HepG2 (cell line): ENCODE results near the gene TWNK. TPM values are rescaled to one million over a fixed set of nuclear protein-coding genes. Genes with fewer than 3 reads are reported as not detected.

ENCODE experiments used
- ATF1 ChIP-seq: IDR thresholded peaks from 2 replicates; pipeline ENCODE4 v1.6.1; 2016; ENCODE audit warnings: mild to moderate bottlenecking, control low read depth
- CEBPB ChIP-seq: IDR thresholded peaks from 2 replicates; pipeline ENCODE4 v1.6.1; 2011; ENCODE audit warnings: low read depth, low read length, improper control_type of control experiment, borderline replicate concordance
- GABPB1 ChIP-seq: IDR thresholded peaks from 2 replicates; pipeline ENCODE4 v1.6.1; 2016; ENCODE audit warnings: mild to moderate bottlenecking, missing genetic modification reagents, moderate library complexity, missing compliant biosample characterization
- GTF3A ChIP-seq: sonication (generic); formaldehyde crosslinking; conservative IDR thresholded peaks from 2 replicates; pipeline ENCODE4 v1.4.0; 2020; ENCODE audit warnings: mild to moderate bottlenecking, missing genetic modification reagents
- KDM4B ChIP-seq: sonication (generic); formaldehyde crosslinking; IDR thresholded peaks from 2 replicates; pipeline ENCODE4 v1.4.0; 2020; ENCODE audit warnings: missing genetic modification reagents
- MAFK ChIP-seq, 2 experiments: IDR thresholded peaks in 1 of 2; conservative IDR thresholded peaks in 1 of 2; 2 replicates each; pipeline ENCODE4 v1.6.1; 2011; ENCODE audit warnings: improper control_type of control experiment in 2 of 2, low read length in 2 of 2
- MBNL3 ChIP-seq: fragments of 250-450 bp; sonication (Bioruptor Pico); conservative IDR thresholded peaks from 2 replicates; pipeline ENCODE4 v1.8.0; 2022; ENCODE audit warnings: mild to moderate bottlenecking, inconsistent platforms
- MEIS1 ChIP-seq: sonication (generic); formaldehyde crosslinking; IDR thresholded peaks from 2 replicates; pipeline ENCODE4 v1.9.0; 2021; ENCODE audit warnings: mild to moderate bottlenecking, missing genetic modification reagents, moderate library complexity, borderline replicate concordance
- MYNN ChIP-seq: sonication (generic); formaldehyde crosslinking; IDR thresholded peaks from 2 replicates; pipeline ENCODE4 v1.4.0; 2020; ENCODE audit warnings: mild to moderate bottlenecking, low read depth, missing genetic modification reagents
- NFYC ChIP-seq: IDR thresholded peaks from 2 replicates; pipeline ENCODE4 v1.6.1; 2016; ENCODE audit warnings: missing genetic modification reagents, missing compliant biosample characterization
- PRPF4 ChIP-seq: fragments of 200-400 bp; formaldehyde crosslinking; IDR thresholded peaks from 2 replicates; pipeline ENCODE4 v1.6.1; 2016; ENCODE audit warnings: low read length, low read depth; ENCODE audit not compliant: poor library complexity, severe bottlenecking
- SATB2 ChIP-seq: sonication (generic); formaldehyde crosslinking; IDR thresholded peaks from 2 replicates; pipeline ENCODE4 v1.5.0; 2020; ENCODE audit warnings: missing genetic modification reagents
- ZNF816 ChIP-seq: sonication (generic); formaldehyde crosslinking; IDR thresholded peaks from 2 replicates; pipeline ENCODE4 v1.8.0; 2022; ENCODE audit warnings: missing genetic modification reagents, mild to moderate bottlenecking, borderline replicate concordance
- ZSCAN31 ChIP-seq: sonication (generic); formaldehyde crosslinking; IDR thresholded peaks from 2 replicates; pipeline ENCODE4 v1.5.0; 2020; ENCODE audit warnings: low read depth, mild to moderate bottlenecking, missing genetic modification reagents
- polyA plus RNA-seq, 8 experiments: library from polyadenylated mRNA; depleted of rRNA in 3 of 8; stranded (reverse) in 7 of 8; unstranded in 1 of 8; fragments of >200 nt; fragmentation: Illumina TruSeq in 4 of 8; extraction: Trizol in 4 of 8; gene quantifications; 2 replicates each; pipeline versions ENCODE4 v1.2.1 to v1.2.3, GENCODE V29; 2011 to 2016; ENCODE audit warnings: low read depth in 4 of 8, missing spikeins in 1 of 8, mixed read lengths in 1 of 8; ENCODE audit not compliant: insufficient read depth in 1 of 8
- total RNA-seq, 5 experiments: library from RNA; depleted of rRNA; stranded (reverse); fragments of >200 nt; fragmentation: Illumina TruSeq; extraction: Trizol; gene quantifications; 2 replicates each; pipeline ENCODE4 v1.2.3, GENCODE V29; 2016; ENCODE audit warnings: low read depth in 1 of 5
- TF ChIP-seq, protein P1 (sequence below): sonication (generic); formaldehyde crosslinking; IDR thresholded peaks from 2 replicates; pipeline ENCODE4 v1.8.1; 2022; ENCODE audit warnings: mild to moderate bottlenecking, missing genetic modification reagents
- TF ChIP-seq, protein P2 (sequence below): sonication (generic); formaldehyde crosslinking; IDR thresholded peaks from 2 replicates; pipeline ENCODE4 v1.4.0; 2020; ENCODE audit warnings: missing genetic modification reagents, mild to moderate bottlenecking, borderline replicate concordance
- TF ChIP-seq, protein P3 (sequence below): sonication (generic); formaldehyde crosslinking; IDR thresholded peaks from 2 replicates; pipeline ENCODE4 v1.4.0; 2020; ENCODE audit warnings: missing genetic modification reagents, borderline replicate concordance
- TF ChIP-seq, protein P4 (sequence below): sonication (generic); formaldehyde crosslinking; IDR thresholded peaks from 2 replicates; pipeline ENCODE4 v1.4.0; 2020; ENCODE audit warnings: mild to moderate bottlenecking, missing genetic modification reagents
- TF ChIP-seq, protein P5 (sequence below): sonication (generic); formaldehyde crosslinking; IDR thresholded peaks from 2 replicates; pipeline ENCODE4 v1.4.0; 2020; ENCODE audit warnings: missing genetic modification reagents

Gene TWNK
- total and polyA plus RNA-seq, 2 of the 13 experiments (the other 11 are each of a cell fraction or from before 2014, with no cell fraction given), result 10.7 to 16.5 TPM

DNA sequence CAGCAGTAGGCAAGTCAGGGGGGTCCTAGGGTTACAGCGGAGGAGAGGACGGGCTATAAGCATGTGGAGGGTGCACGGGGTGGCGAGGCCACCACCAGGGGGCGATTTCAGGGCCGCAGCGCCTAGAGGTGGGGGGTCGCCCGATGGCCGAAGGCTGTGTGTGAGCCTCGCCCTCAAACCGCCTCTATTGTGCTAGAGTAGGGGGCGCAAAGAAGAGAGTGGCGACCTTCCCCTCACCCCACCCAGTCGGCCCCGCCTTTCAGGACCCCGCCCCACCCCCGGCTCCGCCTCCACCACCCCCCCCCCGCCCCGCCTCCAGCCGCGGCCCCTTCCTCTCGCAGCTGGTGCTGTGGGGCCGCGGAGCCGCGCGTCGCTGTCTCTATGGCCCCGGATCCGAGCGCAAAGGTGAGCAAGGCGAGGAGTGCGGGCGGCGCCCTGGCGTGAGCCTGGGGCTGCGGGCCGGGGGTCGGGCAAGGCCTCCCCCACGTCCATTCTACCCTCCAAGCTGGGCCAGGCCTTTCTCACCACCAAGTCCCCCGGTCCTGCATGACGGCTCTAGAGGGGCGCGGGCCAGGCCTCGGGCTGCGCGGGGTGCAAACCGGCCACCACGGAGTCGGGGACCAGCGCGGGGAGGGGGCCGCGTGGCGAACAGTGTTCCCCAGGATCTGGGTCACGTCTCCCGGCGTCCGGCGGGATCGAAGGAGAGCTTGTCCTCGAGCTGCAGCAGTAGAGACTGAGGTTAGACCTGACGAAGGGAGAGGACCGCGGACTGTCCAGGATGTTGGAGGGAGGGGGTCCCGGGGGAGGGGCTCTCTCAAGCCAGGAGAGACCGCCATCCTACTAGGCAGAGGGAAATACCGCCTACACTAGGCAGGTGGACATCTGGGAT is 17.9 kb upstream of the TWNK start, which contains the start of gene SEMA4G (continued):
- TF ChIP-seq, protein P1, sequence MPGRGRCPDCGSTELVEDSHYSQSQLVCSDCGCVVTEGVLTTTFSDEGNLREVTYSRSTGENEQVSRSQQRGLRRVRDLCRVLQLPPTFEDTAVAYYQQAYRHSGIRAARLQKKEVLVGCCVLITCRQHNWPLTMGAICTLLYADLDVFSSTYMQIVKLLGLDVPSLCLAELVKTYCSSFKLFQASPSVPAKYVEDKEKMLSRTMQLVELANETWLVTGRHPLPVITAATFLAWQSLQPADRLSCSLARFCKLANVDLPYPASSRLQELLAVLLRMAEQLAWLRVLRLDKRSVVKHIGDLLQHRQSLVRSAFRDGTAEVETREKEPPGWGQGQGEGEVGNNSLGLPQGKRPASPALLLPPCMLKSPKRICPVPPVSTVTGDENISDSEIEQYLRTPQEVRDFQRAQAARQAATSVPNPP (CRISPR knock-in tag), result peak; percentile 55; the same call in 1 of the 2 replicates
- TF ChIP-seq ATF1 (no peak), MBNL3 (no peak), SATB2 (CRISPR knock-in tag) (no peak), PRPF4 (no peak), MEIS1 (no peak), GABPB1 (CRISPR knock-in tag) (peak; percentile 53), ZNF816 (no peak), KDM4B (CRISPR knock-in tag) (no peak), MYNN (CRISPR knock-in tag) (no peak), ZSCAN31 (no peak), NFYC (no peak), MAFK (conservative IDR thresholded peaks at IDR 0.05 in 1 of 2, IDR thresholded peaks at IDR 0.05 in 1 of 2; ENCODE audit: low read length in 2 of 2) (no peak), GTF3A (CRISPR knock-in tag) (no peak; the same call in 1 of the 2 replicates), CEBPB (no peak)
- TF ChIP-seq, protein P2, sequence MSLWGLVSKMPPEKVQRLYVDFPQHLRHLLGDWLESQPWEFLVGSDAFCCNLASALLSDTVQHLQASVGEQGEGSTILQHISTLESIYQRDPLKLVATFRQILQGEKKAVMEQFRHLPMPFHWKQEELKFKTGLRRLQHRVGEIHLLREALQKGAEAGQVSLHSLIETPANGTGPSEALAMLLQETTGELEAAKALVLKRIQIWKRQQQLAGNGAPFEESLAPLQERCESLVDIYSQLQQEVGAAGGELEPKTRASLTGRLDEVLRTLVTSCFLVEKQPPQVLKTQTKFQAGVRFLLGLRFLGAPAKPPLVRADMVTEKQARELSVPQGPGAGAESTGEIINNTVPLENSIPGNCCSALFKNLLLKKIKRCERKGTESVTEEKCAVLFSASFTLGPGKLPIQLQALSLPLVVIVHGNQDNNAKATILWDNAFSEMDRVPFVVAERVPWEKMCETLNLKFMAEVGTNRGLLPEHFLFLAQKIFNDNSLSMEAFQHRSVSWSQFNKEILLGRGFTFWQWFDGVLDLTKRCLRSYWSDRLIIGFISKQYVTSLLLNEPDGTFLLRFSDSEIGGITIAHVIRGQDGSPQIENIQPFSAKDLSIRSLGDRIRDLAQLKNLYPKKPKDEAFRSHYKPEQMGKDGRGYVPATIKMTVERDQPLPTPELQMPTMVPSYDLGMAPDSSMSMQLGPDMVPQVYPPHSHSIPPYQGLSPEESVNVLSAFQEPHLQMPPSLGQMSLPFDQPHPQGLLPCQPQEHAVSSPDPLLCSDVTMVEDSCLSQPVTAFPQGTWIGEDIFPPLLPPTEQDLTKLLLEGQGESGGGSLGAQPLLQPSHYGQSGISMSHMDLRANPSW (CRISPR knock-in tag), result no peak; the same call in 1 of the 2 replicates
- TF ChIP-seq, protein P3, sequence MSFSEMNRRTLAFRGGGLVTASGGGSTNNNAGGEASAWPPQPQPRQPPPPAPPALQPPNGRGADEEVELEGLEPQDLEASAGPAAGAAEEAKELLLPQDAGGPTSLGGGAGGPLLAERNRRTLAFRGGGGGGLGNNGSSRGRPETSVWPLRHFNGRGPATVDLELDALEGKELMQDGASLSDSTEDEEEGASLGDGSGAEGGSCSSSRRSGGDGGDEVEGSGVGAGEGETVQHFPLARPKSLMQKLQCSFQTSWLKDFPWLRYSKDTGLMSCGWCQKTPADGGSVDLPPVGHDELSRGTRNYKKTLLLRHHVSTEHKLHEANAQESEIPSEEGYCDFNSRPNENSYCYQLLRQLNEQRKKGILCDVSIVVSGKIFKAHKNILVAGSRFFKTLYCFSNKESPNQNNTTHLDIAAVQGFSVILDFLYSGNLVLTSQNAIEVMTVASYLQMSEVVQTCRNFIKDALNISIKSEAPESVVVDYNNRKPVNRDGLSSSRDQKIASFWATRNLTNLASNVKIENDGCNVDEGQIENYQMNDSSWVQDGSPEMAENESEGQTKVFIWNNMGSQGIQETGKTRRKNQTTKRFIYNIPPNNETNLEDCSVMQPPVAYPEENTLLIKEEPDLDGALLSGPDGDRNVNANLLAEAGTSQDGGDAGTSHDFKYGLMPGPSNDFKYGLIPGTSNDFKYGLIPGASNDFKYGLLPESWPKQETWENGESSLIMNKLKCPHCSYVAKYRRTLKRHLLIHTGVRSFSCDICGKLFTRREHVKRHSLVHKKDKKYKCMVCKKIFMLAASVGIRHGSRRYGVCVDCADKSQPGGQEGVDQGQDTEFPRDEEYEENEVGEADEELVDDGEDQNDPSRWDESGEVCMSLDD (CRISPR knock-in tag), result peak; percentile 73; the same call in 1 of the 2 replicates
- TF ChIP-seq, protein P4, sequence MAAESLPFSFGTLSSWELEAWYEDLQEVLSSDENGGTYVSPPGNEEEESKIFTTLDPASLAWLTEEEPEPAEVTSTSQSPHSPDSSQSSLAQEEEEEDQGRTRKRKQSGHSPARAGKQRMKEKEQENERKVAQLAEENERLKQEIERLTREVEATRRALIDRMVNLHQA, result no peak
- TF ChIP-seq, protein P5, sequence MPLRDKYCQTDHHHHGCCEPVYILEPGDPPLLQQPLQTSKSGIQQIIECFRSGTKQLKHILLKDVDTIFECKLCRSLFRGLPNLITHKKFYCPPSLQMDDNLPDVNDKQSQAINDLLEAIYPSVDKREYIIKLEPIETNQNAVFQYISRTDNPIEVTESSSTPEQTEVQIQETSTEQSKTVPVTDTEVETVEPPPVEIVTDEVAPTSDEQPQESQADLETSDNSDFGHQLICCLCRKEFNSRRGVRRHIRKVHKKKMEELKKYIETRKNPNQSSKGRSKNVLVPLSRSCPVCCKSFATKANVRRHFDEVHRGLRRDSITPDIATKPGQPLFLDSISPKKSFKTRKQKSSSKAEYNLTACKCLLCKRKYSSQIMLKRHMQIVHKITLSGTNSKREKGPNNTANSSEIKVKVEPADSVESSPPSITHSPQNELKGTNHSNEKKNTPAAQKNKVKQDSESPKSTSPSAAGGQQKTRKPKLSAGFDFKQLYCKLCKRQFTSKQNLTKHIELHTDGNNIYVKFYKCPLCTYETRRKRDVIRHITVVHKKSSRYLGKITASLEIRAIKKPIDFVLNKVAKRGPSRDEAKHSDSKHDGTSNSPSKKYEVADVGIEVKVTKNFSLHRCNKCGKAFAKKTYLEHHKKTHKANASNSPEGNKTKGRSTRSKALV (CRISPR knock-in tag), result no peak
